T-cell (primary cell): ENCODE results near the gene RELA. TPM values are rescaled to one million over a fixed set of nuclear protein-coding genes. Genes with fewer than 3 reads are reported as not detected.
A peak's percentile ranks its signal among the peaks of the same experiment; 100 is the strongest.

Source experiments
- ATAC-seq, 4 experiments: fragments of 200-7000 bp in 3 of 4; fragments of 150-1000 bp in 1 of 4; cut with Tn5 transposase; replicated peaks in 1 of 4; 1 replicate in 3 of 4; 2 replicates in 1 of 4; pipeline ENCODE4 v1.10.0; 2021; ENCODE audit warnings: moderate library complexity in 3 of 4, mild to moderate bottlenecking in 2 of 4, moderate number of reproducible peaks in 1 of 4
- CTCF ChIA-PET, 2 donors: fragments of 300-600 bp; sonication (Branson Sonifier 250); formaldehyde crosslinking; loops; one replicate each; lab custom pipeline; 2022; ENCODE audit warnings: antibody characterized with exemption in 2 of 2; lab: Charles Lee
- POLR2A ChIA-PET, 2 donors: fragments of 300-600 bp; sonication (Branson Sonifier 250); formaldehyde crosslinking; loops; one replicate each; lab custom pipeline; 2022; ENCODE audit warnings: antibody characterized with exemption in 2 of 2; lab: Charles Lee
- DNase-seq, 35 experiments: peaks; one replicate each; pipeline versions ENCODE4 v3.0.0 to v3.0.0-alpha.2; 2013 to 2023
- H3K27ac ChIP-seq: one replicate; pipeline ENCODE4 v1.5.1; 2013; ENCODE audit warnings: low read length
- H3K27me3 ChIP-seq, 2 experiments: replicated peaks in 1 of 2; 1 replicate in 1 of 2; 2 replicates in 1 of 2; pipeline versions ENCODE4 v1.6.1 to v1.7.0; 2013; ENCODE audit warnings: low read length in 1 of 2, mixed read lengths in 1 of 2; ENCODE audit not compliant: control insufficient read depth in 2 of 2, insufficient read depth in 2 of 2; ENCODE audit errors: extremely low read depth in 1 of 2
- H3K36me3 ChIP-seq, 2 donors: 1 replicate in 1 of 2; 2 replicates in 1 of 2; pipeline versions ENCODE4 v1.6.1 to v1.7.0; 2013; ENCODE audit warnings: low read length in 1 of 2; ENCODE audit not compliant: control insufficient read depth in 2 of 2, insufficient read depth in 1 of 2; ENCODE audit errors: extremely low read depth in 1 of 2
- H3K4me1 ChIP-seq, 2 experiments: 1 replicate in 1 of 2; 2 replicates in 1 of 2; pipeline versions ENCODE4 v1.6.1 to v1.7.0; 2013; ENCODE audit warnings: low read length in 2 of 2, mixed read lengths in 1 of 2; ENCODE audit not compliant: insufficient read depth in 2 of 2, control insufficient read depth in 1 of 2; ENCODE audit errors: extremely low read depth in 1 of 2
- H3K4me3 ChIP-seq, 2 donors: 1 replicate in 1 of 2; 2 replicates in 1 of 2; pipeline versions ENCODE4 v1.5.1 to v1.7.0; 2013; ENCODE audit warnings: mild to moderate bottlenecking in 2 of 2, low read length in 1 of 2, moderate library complexity in 1 of 2; ENCODE audit not compliant: control insufficient read depth in 1 of 2; ENCODE audit errors: extremely low read depth in 1 of 2
- H3K9me3 ChIP-seq: 2 replicates; pipeline ENCODE4 v1.7.0; 2013
- H3K27ac Mint-ChIP-seq, 2 donors: one replicate each; pipeline ENCODE4 v1.8.0; 2020 to 2021; ENCODE audit warnings: mild to moderate bottlenecking in 2 of 2, mixed read lengths in 2 of 2
- H3K27me3 Mint-ChIP-seq, 2 donors: one replicate each; pipeline ENCODE4 v1.8.0; 2021 to 2022; ENCODE audit warnings: mixed read lengths in 2 of 2
- H3K36me3 Mint-ChIP-seq: one replicate; pipeline ENCODE4 v1.8.0; 2021; ENCODE audit warnings: mixed read lengths
- H3K4me1 Mint-ChIP-seq, 3 donors: one replicate each; pipeline ENCODE4 v1.8.0; 2020 to 2022; ENCODE audit warnings: mixed read lengths in 3 of 3, mild to moderate bottlenecking in 1 of 3
- H3K4me3 Mint-ChIP-seq, 3 donors: one replicate each; pipeline ENCODE4 v1.8.0; 2020 to 2022; ENCODE audit warnings: mild to moderate bottlenecking in 3 of 3, mixed read lengths in 3 of 3, moderate library complexity in 3 of 3
- H3K9me3 Mint-ChIP-seq, 3 donors: one replicate each; pipeline ENCODE4 v1.8.0; 2020 to 2022; ENCODE audit warnings: mixed read lengths in 3 of 3
- WGBS: methylation state at CpG from one replicate; pipeline ENCODE4 v1.1.5; 2013; ENCODE audit warnings: missing lambda C conversion rate; ENCODE audit not compliant: insufficient coverage; 5-methylcytosine and 5-hydroxymethylcytosine counted together
- total RNA-seq, 35 experiments: library from RNA in 6 of 35; stranded (reverse) in 6 of 35; fragments of 120-200 nt in 1 of 35; gene quantifications; one replicate each; pipeline versions ENCODE4 v1.2.1 to v1.2.4 and lab custom pipeline; 2013 to 2026

The RELA gene
- total RNA-seq, 5 donors from 2014 or later (not counting 1 experiment from before 2014, with no cell fraction given), result 155 to 302 (median 172) TPM

DNA sequence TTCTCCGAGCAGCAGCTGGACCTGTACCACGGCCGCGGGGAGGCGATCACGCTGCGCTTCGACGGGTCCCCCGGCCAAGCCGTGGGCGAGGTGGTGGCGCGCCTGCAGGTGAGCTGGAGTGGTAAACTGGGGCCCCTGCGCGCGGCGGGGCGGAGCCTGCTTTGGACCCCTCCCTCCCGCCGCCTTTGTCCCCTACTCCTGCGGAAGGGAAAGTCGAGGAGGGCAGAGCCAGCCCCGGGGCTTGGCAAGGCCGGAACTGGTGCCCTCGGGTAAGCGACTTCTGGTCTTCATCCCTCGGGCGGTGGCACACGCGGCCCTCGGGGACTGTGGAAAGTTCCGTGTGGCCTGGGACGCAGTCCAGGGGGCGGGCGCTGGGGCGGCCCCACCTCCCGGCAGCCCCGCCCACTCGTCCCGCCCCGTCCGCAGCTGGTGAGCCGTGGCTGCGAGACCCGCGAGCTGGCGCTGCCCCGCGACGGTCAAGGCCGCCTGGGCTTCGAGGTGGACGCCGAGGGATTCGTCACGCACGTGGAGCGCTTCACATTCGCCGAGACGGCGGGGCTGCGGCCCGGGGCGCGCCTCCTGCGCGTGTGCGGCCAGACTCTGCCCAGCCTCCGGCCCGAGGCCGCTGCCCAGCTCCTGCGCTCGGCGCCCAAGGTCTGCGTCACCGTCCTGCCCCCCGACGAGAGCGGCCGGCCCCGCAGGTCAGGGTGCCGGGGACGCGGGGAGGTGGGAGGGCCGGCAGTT, 15.6 kb downstream of the RELA start:
- peaks cover 10 to 55% of the 10 kb centered on the region in 2 experiments for H3K4me1 ChIP-seq
- Mint-ChIP-seq H3K9me3 (no peaks in the 10 kb centered on the region), H3K36me3 (peaks cover 20% of the 10 kb centered on the region), H3K27me3 (no peaks in the 10 kb centered on the region), H3K4me1 (peaks cover 34 to 40% (median 37%) of the 10 kb centered on the region in 3 donors), H3K4me3 (no peak overlapping the region), H3K27ac (no peak overlapping the region)
- 96% methylated on average over 68 of the region's 87 CpGs for WGBS
- H3K36me3 ChIP-seq, result peaks cover 29 to 88% of the 10 kb centered on the region in 2 donors
- no peak overlapping the region for H3K27ac ChIP-seq
- ATAC-seq (no peak), DNase-seq (no peak)
- no peaks in the 10 kb centered on the region for H3K27me3 ChIP-seq
- POLR2A ChIA-PET, result no interaction called here
- CTCF ChIA-PET, result no interaction called here
- no peak overlapping the region for H3K4me3 ChIP-seq
- H3K9me3 ChIP-seq, result no peaks in the 10 kb centered on the region

DNA sequence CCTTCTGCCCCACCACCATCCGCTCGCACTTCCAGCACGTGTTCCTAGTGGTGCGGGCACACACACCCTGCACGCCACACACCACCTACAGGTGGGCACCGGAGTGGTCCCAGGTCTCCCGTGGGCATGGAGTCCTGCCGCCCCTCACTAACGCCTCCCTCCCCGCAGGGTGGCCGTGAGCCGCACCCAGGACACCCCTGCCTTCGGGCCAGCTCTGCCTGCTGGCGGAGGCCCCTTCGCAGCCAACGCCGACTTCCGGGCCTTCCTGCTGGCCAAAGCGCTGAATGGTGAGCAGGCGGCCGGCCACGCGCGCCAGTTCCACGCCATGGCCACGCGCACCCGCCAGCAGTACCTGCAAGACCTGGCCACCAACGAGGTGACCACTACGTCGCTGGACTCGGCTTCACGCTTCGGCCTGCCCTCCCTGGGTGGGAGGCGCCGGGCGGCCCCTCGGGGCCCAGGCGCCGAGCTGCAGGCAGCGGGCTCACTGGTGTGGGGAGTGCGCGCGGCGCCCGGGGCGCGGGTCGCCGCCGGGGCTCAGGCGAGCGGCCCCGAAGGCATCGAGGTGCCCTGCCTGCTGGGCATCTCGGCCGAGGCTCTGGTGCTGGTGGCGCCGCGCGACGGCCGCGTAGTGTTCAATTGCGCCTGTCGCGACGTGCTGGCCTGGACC, 16.3 kb downstream of the RELA start:
- Mint-ChIP-seq H3K36me3 (peaks cover 25% of the 10 kb centered on the region), H3K4me3 (no peak overlapping the region), H3K27me3 (no peaks in the 10 kb centered on the region), H3K27ac (no peak overlapping the region), H3K9me3 (no peaks in the 10 kb centered on the region), H3K4me1 (peaks cover 34 to 39% (median 36%) of the 10 kb centered on the region in 3 donors)
- CTCF ChIA-PET, result no interaction called here
- Histone ChIP-seq H3K9me3 (no peaks in the 10 kb centered on the region), H3K27me3 (no peaks in the 10 kb centered on the region), H3K4me3 (no peak overlapping the region), H3K36me3 (peaks cover 29 to 91% of the 10 kb centered on the region in 2 donors), H3K4me1 (peaks cover 13 to 55% of the 10 kb centered on the region in 2 experiments), H3K27ac (no peak overlapping the region)
- WGBS, result 97% methylated on average over 68 of the region's 68 CpGs
- no peak for DNase-seq
- ATAC-seq, result no peak
- POLR2A ChIA-PET, result no interaction called here

DNA sequence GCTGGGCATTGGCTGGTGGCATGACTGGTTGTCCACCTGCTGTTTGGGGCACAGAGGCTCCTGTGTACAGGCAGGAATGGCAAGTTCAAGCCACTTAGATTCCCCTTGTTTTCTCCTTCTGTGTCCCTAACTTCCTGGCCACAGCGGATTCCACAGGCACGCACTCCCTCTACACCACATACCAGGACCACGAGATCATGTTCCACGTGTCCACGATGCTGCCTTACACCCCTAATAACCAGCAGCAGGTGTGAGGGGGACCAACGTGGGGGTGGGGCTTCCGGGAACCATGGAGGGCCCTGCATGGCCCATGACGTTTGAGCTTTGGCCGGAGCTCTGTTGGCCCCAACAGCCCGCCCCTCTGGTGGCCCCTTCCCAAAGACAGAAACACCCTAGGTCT, 17.0 kb downstream of the RELA start:
- peaks cover 32 to 36% (median 36%) of the 10 kb centered on the region in 3 donors for H3K4me1 Mint-ChIP-seq
- CTCF ChIA-PET, result no interaction called here
- 88% methylated on average over 7 of the region's 10 CpGs for WGBS
- POLR2A ChIA-PET, result no interaction called here
- Histone ChIP-seq H3K4me3 (no peak overlapping the region), H3K4me1 (peaks cover 18 to 55% of the 10 kb centered on the region in 2 experiments), H3K36me3 (peaks cover 29 to 87% of the 10 kb centered on the region in 2 donors), H3K27me3 (no peaks in the 10 kb centered on the region), H3K9me3 (no peaks in the 10 kb centered on the region), H3K27ac (no peak overlapping the region)
- no peaks in the 10 kb centered on the region for H3K27me3 Mint-ChIP-seq
- no peak overlapping the region for H3K4me3 Mint-ChIP-seq
- peak overlapping the region; percentile 34 to 74 for H3K27ac Mint-ChIP-seq
- no peak for ATAC-seq
- H3K9me3 Mint-ChIP-seq, result no peaks in the 10 kb centered on the region
- peaks cover 25% of the 10 kb centered on the region for H3K36me3 Mint-ChIP-seq
- DNase-seq, result no peak

DNA sequence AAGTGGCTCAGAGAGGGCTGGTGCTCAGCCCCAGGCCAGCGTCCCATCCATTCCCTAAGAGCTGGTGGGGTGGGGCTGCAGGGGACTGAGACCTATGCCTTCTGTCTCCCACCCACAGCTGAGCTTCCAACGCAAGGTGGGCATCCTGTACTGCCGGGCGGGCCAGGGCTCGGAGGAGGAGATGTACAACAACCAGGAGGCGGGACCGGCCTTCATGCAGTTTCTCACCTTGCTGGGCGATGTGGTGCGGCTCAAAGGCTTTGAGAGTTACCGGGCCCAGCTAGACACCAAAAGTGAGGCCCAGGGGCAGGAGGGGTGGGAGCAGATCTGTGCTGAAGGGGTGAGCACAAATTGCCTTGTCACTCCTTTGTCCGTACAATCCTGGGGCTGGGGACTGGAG, 17.9 kb downstream of the RELA start:
- peak overlapping the region in 1 of 2 donors; percentile 88 for H3K27ac Mint-ChIP-seq
- ATAC-seq, result no peak
- H3K4me3 ChIP-seq, result no peak overlapping the region
- no peak overlapping the region for H3K27ac ChIP-seq
- H3K9me3 Mint-ChIP-seq, result no peaks in the 10 kb centered on the region
- DNase-seq, result no peak
- peaks cover 39 to 44% (median 43%) of the 10 kb centered on the region in 3 donors for H3K4me1 Mint-ChIP-seq
- peaks cover 20 to 55% of the 10 kb centered on the region in 2 experiments for H3K4me1 ChIP-seq
- peaks cover 29 to 79% of the 10 kb centered on the region in 2 donors for H3K36me3 ChIP-seq
- H3K27me3 ChIP-seq, result no peaks in the 10 kb centered on the region
- WGBS, result 98% methylated on average over 5 of the region's 11 CpGs
- H3K9me3 ChIP-seq, result no peaks in the 10 kb centered on the region
- H3K27me3 Mint-ChIP-seq, result no peaks in the 10 kb centered on the region
- ChIA-PET CTCF (no interaction called here), POLR2A (no interaction called here)
- peaks cover 21% of the 10 kb centered on the region for H3K36me3 Mint-ChIP-seq
- H3K4me3 Mint-ChIP-seq, result no peak overlapping the region

DNA sequence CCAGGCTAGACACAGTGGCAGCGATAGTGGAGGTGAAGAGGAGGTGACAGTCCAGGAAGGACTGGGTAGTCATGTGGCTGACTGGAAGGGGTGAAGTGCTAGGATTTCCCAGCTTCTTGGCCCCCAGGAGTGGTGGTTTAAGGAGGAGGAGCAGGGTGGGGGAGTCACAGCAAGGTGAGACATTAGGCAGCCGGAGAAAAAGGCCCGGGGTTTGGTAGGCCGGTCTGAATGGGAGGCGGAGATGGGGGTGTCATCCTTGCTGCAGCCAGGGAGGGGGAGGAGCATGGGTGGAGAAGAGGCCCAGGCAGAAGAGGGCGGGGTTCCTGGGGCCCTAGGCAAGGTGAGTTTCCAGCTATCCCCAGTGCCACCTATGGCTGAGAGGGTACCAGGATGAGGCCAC, 18.7 kb downstream of the RELA start:
- no peaks in the 10 kb centered on the region for H3K9me3 Mint-ChIP-seq
- Histone ChIP-seq H3K36me3 (peaks cover 24 to 70% of the 10 kb centered on the region in 2 donors), H3K27ac (peak overlapping the region; percentile 6), H3K27me3 (no peaks in the 10 kb centered on the region), H3K9me3 (no peaks in the 10 kb centered on the region), H3K4me1 (peaks cover 21 to 60% of the 10 kb centered on the region in 2 experiments), H3K4me3 (no peak overlapping the region)
- peaks cover 21% of the 10 kb centered on the region for H3K36me3 Mint-ChIP-seq
- H3K4me1 Mint-ChIP-seq, result peaks cover 45 to 53% (median 51%) of the 10 kb centered on the region in 3 donors
- ChIA-PET POLR2A (interaction anchor here in 1 of 2 donors (0.5 kb wide), 1 partner anchor 17 kb away, joined by 10 read pairs; no protein-coding TSS in a partner anchor), CTCF (interaction anchor here in 1 of 2 donors (0.6 kb wide), 1 partner anchor 314 kb away, joined by 3 read pairs; no protein-coding TSS in a partner anchor)
- no peaks in the 10 kb centered on the region for H3K27me3 Mint-ChIP-seq
- H3K4me3 Mint-ChIP-seq, result peak overlapping the region in 1 of 3 donors; percentile 47
- H3K27ac Mint-ChIP-seq, result peak overlapping the region; percentile 80 to 88
- DNase-seq, result peak in 1 of 35 experiments; percentile 30
- no peak for ATAC-seq
- 52% methylated on average over 4 of the region's 6 CpGs for WGBS

DNA sequence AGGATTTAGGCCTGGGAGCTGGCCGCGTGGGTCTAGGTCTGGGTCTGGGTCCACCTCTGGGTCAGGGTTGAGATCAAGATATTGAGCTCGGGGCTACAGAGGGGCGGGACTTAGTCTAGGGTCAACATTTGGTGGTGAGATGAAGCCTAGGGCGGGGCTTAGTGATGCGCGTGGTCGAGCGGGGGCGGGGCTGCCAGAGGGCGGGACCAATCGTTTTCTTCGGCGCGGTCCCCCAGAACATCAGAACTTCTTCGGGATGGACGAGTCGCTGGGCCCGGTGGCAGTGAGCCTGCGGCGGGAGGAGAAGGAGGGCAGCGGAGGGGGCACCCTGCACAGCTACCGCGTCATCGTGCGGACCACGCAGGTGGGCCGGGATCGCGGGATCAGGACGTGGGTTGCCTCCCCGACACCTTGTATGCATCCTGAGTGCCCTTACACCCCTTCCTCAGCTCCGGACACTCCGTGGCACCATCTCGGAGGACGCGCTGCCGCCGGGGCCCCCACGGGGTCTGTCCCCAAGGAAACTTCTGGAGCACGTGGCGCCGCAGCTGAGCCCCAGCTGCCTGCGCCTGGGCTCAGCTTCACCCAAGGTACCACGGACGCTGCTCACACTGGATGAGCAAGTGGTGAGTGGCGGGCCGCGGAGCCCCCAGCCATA, 20.6 kb downstream of the RELA start:
- H3K36me3 Mint-ChIP-seq, result peaks cover 21% of the 10 kb centered on the region
- Histone ChIP-seq H3K27ac (peak overlapping the region; percentile 100), H3K36me3 (peaks cover 21 to 57% of the 10 kb centered on the region in 2 donors), H3K27me3 (no peaks in the 10 kb centered on the region), H3K4me3 (peak overlapping the region in 1 of 2 donors; percentile 93), H3K9me3 (no peaks in the 10 kb centered on the region), H3K4me1 (peaks cover 21 to 73% of the 10 kb centered on the region in 2 experiments)
- peak overlapping the region; percentile 84 to 94 for H3K27ac Mint-ChIP-seq
- ATAC-seq (no peak), DNase-seq (no peak)
- H3K27me3 Mint-ChIP-seq, result no peaks in the 10 kb centered on the region
- ChIA-PET CTCF (no interaction called here), POLR2A (interaction anchor here (0.6 to 1.3 kb wide), 4 partner anchors 16 to 477 kb away, joined by 3 to 5 read pairs (median 3); no protein-coding TSS in a partner anchor)
- H3K4me3 Mint-ChIP-seq, result peak overlapping the region; percentile 78 to 92 (median 89)
- H3K9me3 Mint-ChIP-seq, result no peaks in the 10 kb centered on the region
- H3K4me1 Mint-ChIP-seq, result peaks cover 54 to 60% (median 58%) of the 10 kb centered on the region in 3 donors
- WGBS, result 81% methylated on average over 35 of the region's 49 CpGs
